Measurements from ENCODE around the gene C16orf90.

The C16orf90 gene

DNA sequence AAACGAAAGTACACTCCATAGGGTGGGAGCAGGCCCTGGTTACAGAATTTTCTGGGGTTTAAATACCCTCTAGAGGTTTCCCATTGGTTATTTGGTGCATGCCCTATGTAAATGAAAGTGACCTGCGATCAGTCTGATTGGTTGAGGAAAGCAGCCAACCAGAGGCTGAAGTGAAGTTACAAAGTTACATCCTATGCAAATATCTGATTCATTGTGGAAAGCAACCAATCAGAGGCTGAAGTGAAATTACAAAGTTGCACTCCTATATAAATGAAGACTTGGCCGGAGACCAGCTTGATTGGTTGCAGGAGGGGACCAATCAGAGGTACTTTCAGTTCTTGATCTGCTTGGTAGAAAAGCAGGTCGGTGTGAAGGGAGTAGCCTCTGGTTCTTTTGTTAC is 27.4 kb downstream of the C16orf90 start:
- DNase-seq: no peak

DNA sequence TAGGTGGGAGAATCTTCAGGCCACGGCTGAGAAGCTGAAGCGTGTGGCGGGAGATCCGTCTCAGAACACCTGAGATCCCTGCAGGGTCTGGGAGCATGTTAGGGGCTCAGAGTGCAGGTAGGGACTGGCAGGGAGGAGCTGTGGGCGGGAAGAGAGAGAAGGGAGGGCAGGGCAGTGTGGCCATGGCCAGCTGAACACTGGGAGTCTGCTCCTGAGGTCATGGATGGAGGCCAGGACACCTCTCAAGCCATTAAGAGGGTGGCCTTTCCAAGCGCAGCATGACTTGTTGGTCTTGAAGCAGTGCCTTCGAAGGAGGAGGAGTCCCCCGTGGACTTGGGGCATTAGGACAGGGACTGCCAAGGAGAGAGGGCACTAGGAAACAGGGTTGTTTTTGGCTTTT is 28.1 kb downstream of the C16orf90 start:
- DNase-seq: no peak

GRCh38 chr16:3465911-3466584 is 29.2 kb downstream of the C16orf90 start:
- peak in 3 of 58 donors; percentile 7 to 57 (median 50) for DNase-seq

GRCh38 chr16:3465301-3465700 is 30.0 kb downstream of the C16orf90 start:
- DNase-seq: no peak

DNA sequence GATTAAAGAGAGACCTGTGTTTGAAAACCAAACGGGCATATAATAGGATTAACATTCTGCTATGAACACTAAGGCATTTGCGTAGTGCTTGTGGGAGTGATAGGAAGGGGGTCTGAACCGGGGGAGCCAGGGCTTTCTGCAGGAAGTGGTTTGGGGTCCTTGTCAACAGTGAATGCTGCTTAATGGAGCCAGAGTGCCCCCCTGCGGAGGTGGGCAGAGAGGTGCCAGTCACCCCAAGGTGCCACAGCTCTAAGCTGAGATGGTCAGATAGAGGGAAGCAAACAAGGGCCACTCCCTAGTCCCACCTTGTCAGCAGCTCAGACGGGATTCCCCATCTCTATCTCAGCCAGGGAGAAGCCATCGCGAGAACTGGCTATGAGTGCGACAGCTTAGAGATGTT is 34.1 kb downstream of the C16orf90 start:
- no peak for DNase-seq

- DNase-seq: no peak
Observed at GRCh38 chr16:3460585-3460984, 34.7 kb downstream of the C16orf90 start.

- DNase-seq: no peak
Observed at GRCh38 chr16:3460121-3460520, 35.2 kb downstream of the C16orf90 start.

GRCh38 chr16:3459401-3460090 is 35.7 kb downstream of the C16orf90 start:
- no peak for DNase-seq

- DNase-seq: no peak
Observed at GRCh38 chr16:3458852-3459361, 36.4 kb downstream of the C16orf90 start.

DNA sequence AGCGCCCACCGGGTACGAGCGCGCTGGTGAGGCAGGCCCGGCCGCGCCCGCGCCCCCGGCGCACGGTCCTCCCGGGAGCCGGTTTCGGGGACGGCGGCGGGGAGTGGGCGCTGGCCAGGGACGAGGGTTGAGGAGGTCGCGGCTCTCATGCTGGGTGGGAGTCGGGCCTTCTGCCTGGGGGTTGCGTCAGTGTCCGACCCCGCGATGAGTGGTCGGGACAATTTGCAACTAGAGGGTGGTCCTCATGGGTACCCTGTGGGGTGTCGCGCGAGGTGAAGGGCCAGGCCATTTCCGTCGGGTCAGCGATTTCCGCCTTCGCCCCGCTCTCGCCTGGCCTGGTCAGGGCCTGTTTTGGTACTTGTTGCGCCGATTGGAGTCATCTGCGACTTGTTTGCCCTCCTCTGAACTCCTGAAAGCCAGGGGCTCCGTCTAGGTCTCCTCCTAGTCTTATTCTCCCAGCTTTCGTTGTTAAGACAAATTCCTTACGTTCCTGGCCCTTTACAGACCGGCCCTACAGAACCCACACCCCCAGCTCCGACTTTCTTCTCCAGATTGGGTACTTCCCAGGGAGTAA is 36.9 kb downstream of the C16orf90 start:
- DNase-seq: peak in 10 of 58 donors; percentile 10 to 74 (median 44)

DNA sequence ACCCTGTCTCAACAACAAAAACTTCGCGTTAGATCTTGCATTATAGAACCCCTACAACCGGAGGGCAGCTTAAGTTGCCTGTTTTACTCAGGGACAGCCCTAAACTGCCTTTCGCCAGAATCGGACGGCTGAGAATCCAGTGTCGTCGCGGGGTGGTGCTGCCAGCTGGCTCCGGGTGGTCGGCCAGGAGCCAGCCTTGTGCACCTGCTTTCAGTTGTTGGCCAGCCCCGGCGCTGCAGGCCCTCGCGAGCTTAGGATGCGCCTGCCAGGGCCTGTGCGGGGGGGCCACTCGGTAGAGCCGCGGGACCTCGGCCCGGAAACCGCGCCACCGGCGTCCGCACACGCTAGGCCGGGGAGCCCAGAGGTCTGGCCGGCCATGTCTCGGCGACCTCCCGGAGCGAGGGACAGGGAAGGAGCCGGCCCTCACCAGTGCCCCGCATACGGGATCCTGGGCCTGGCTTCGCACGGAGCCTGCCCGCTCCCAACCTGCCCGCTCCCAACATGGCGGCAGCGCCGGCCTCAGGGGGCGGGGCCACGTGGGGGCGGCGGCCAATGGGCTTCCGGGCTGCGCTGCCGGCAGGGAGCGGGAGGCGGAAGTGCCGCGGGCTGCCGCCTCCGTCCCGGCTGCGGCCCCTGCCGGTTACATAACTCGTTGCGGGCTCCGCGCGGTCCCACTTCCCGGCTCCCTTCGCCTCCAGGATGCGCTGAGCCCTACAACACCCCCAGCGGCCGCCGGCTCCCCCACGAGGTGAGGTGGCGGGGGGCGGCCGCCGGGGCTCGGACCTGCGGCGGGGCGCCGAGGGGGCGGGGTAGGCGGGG is 37.6 kb downstream of the C16orf90 start:
- peak; percentile 46 to 97 (median 89) for DNase-seq

DNA sequence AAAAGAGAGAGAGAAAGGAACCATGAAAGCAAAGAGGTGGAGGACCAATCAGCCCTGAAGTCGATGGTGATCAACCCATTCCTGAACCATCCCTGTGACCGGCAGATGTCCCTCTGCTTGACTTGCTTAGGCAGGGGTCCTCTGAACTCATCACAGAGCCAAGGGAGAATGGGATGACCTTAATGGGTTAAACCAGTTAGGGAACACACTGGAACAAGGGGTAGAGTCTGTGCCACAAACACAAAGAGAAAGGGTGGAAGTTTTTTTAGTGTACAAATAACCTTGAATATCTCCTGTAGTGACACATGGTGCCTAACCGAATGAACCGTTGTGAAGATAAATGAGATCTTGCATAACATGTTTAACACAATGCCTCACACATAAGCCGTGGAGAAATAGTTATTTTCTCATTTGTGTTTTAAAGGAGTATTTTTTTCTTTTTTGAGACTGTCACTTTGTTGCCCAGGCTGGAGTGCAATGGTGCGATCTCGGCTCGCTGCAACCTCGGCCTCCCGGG is 40.6 kb downstream of the C16orf90 start:
- DNase-seq: no peak

GRCh38 chr16:3454093-3454492 is 41.2 kb downstream of the C16orf90 start:
- no peak for DNase-seq

- DNase-seq: peak in 3 of 58 donors; percentile 14 to 36 (median 32)
Observed at GRCh38 chr16:3444032-3444388, 51.3 kb downstream of the C16orf90 start.
